GM12878 (cell line): Measurements from ENCODE around the gene INHBB. TPM values are rescaled to one million over a fixed set of nuclear protein-coding genes. Genes with fewer than 3 reads are reported as not detected.
A peak's percentile ranks its signal among the peaks of the same experiment; 100 is the strongest.

ENCODE experiments used
- ATAC-seq: fragments of 200-7000 bp; cut with Tn5 transposase; 3 replicates; pipeline ENCODE4 v1.9.1; 2020; ENCODE audit warnings: mild to moderate bottlenecking, moderate library complexity
- BruUV-seq: library from RNA; stranded (reverse); fragments of 400-500 nt; replicated peaks from 2 replicates; lab custom pipeline; 2021; lab: Mats Ljungman, UMichigan
- CTCF ChIA-PET: fragments of 300-600 bp; sonication (Branson Sonifier 250); formaldehyde crosslinking; extraction: SDS; loops from one replicate; lab custom pipeline; 2021; ENCODE audit warnings: inconsistent platforms; lab: Yijun Ruan, JAX
- POLR2A ChIA-PET: fragments of 350-600 bp; formaldehyde crosslinking; extraction: SDS; loops from one replicate; lab custom pipeline; 2021; ENCODE audit warnings: inconsistent platforms; lab: Charles Lee
- RAD21 ChIA-PET: fragments of 300-600 bp; sonication (Branson Sonifier 250); formaldehyde crosslinking; loops from one replicate; lab custom pipeline; 2023; ENCODE audit warnings: antibody characterized with exemption; ENCODE audit not compliant: unreplicated experiment; lab: Charles Lee
- SMC1A ChIA-PET: fragments of 300-600 bp; sonication (Branson Sonifier 250); formaldehyde crosslinking; loops from one replicate; lab custom pipeline; 2023; ENCODE audit not compliant: unreplicated experiment, uncharacterized antibody; lab: Charles Lee
- DNase-seq: peaks from one replicate; pipeline ENCODE4 v3.0.0-alpha.2; 2011; ENCODE audit warnings: low read depth, low spot score
- FAIRE-seq: peaks from 3 replicates; lab custom pipeline; 2011; peaks lifted over from hg19 to GRCh38; lab: Jason Lieb, UNC
- H2AFZ ChIP-seq: 2 replicates; pipeline ENCODE4 v1.6.0; 2011; ENCODE audit warnings: low read depth, low read length, control low read depth; ENCODE audit not compliant: control insufficient read depth
- H3K27ac ChIP-seq: 2 replicates; pipeline ENCODE4 v1.5.1; 2011; ENCODE audit warnings: control low read depth; ENCODE audit not compliant: control insufficient read depth, insufficient read depth
- H3K27me3 ChIP-seq, 2 experiments: replicated peaks in 1 of 2; 2 replicates each; pipeline versions ENCODE4 v1.6.0 to v1.6.1; 2011; ENCODE audit warnings: low read length in 1 of 2; ENCODE audit not compliant: control insufficient read depth in 2 of 2, insufficient read depth in 2 of 2
- H3K36me3 ChIP-seq, 2 experiments: 2 replicates each; pipeline ENCODE4 v1.5.1; 2011; ENCODE audit warnings: low read length in 1 of 2; ENCODE audit not compliant: control insufficient read depth in 2 of 2, insufficient read depth in 2 of 2
- H3K4me1 ChIP-seq: 2 replicates; pipeline ENCODE4 v1.6.1; 2011; ENCODE audit warnings: mild to moderate bottlenecking, low read length, moderate library complexity, mixed read lengths; ENCODE audit not compliant: control insufficient read depth, insufficient read depth
- H3K4me2 ChIP-seq: 2 replicates; pipeline ENCODE4 v1.6.0; 2011; ENCODE audit warnings: control low read depth; ENCODE audit not compliant: control insufficient read depth, insufficient read depth
- H3K4me3 ChIP-seq: fragments of 200-600 bp; sonication (generic); 2 replicates; pipeline ENCODE4 v1.5.1; 2016
- H3K79me2 ChIP-seq: 2 replicates; pipeline ENCODE4 v1.6.0; 2011; ENCODE audit warnings: low read length; ENCODE audit not compliant: control insufficient read depth, insufficient read depth
- H3K9ac ChIP-seq: 2 replicates; pipeline ENCODE4 v1.8.0; 2011; ENCODE audit warnings: low read length, control low read depth, mixed read lengths; ENCODE audit not compliant: control insufficient read depth, insufficient read depth
- H3K9me3 ChIP-seq: replicated peaks from 3 replicates; pipeline ENCODE4 v1.5.1; 2011; ENCODE audit warnings: mild to moderate bottlenecking, low read length; ENCODE audit not compliant: control insufficient read depth, insufficient read depth
- H4K20me1 ChIP-seq: 2 replicates; pipeline ENCODE4 v1.6.0; 2011; ENCODE audit not compliant: control insufficient read depth, insufficient read depth
- BHLHE40 ChIP-seq, 2 experiments: fragments of 450-650 bp in 1 of 2; IDR thresholded peaks; 2 replicates each; pipeline ENCODE4 v1.6.1; 2011 to 2017; ENCODE audit warnings: low read depth in 2 of 2, borderline replicate concordance in 1 of 2, improper control_type of control experiment in 1 of 2, low read length in 1 of 2, mild to moderate bottlenecking in 1 of 2
- CTCF ChIP-seq, 3 experiments: IDR thresholded peaks in 2 of 3; conservative IDR thresholded peaks in 1 of 3; 2 replicates each; pipeline ENCODE4 v1.5.1; 2011; ENCODE audit warnings: low read depth in 3 of 3, low read length in 3 of 3, mild to moderate bottlenecking in 3 of 3, control low read depth in 2 of 3, moderate library complexity in 2 of 3, inconsistent platforms in 1 of 3, mixed read lengths in 1 of 3; ENCODE audit not compliant: control insufficient read depth in 2 of 3, insufficient read depth in 1 of 3; ENCODE audit errors: extremely low read depth in 1 of 3
- FOXM1 ChIP-seq: IDR thresholded peaks from 2 replicates; pipeline ENCODE4 v1.6.1; 2012; ENCODE audit warnings: low read depth, mild to moderate bottlenecking, inconsistent platforms, low read length, moderate library complexity
- HSF1 ChIP-seq: fragments of 150-350 bp; IDR thresholded peaks from 2 replicates; pipeline ENCODE4 v1.6.1; 2014; ENCODE audit warnings: mild to moderate bottlenecking, low read depth, low read length
- IKZF1 ChIP-seq: fragments of 450-650 bp; conservative IDR thresholded peaks from 2 replicates; pipeline ENCODE4 v1.6.1; 2017; ENCODE audit warnings: antibody characterized with exemption, mild to moderate bottlenecking
- IKZF2 ChIP-seq, 2 experiments: fragments of 450-650 bp; IDR thresholded peaks; 2 replicates each; pipeline ENCODE4 v1.6.1; 2017; ENCODE audit warnings: mild to moderate bottlenecking in 2 of 2, moderate library complexity in 2 of 2
- MTA2 ChIP-seq: fragments of 450-650 bp; IDR thresholded peaks from 2 replicates; pipeline ENCODE4 v1.6.1; 2016; ENCODE audit warnings: low read depth, mild to moderate bottlenecking, moderate library complexity
- NBN ChIP-seq: fragments of 450-650 bp; IDR thresholded peaks from 2 replicates; pipeline ENCODE4 v1.6.1; 2016
- RAD21 ChIP-seq: IDR thresholded peaks from 2 replicates; pipeline ENCODE4 v1.6.1; 2011; ENCODE audit warnings: mild to moderate bottlenecking, low read depth, low read length, moderate library complexity; ENCODE audit not compliant: insufficient read depth
- RB1 ChIP-seq: fragments of 450-650 bp; formaldehyde crosslinking; IDR thresholded peaks from 2 replicates; pipeline ENCODE4 v1.6.1; 2017; ENCODE audit warnings: mild to moderate bottlenecking, borderline replicate concordance
- RELA ChIP-seq: fragments of 450-650 bp; IDR thresholded peaks from 2 replicates; pipeline ENCODE4 v1.8.0; 2014; ENCODE audit warnings: borderline replicate concordance; ENCODE audit not compliant: partially characterized antibody
- SIN3A ChIP-seq: IDR thresholded peaks from 2 replicates; pipeline ENCODE4 v1.6.1; 2012; ENCODE audit warnings: low read depth, low read length, improper control_type of control experiment
- SMARCA5 ChIP-seq: fragments of 450-650 bp; IDR thresholded peaks from 2 replicates; pipeline ENCODE4 v1.6.1; 2017; ENCODE audit warnings: mild to moderate bottlenecking
- SMC3 ChIP-seq: IDR thresholded peaks from 2 replicates; pipeline ENCODE4 v1.6.1; 2011; ENCODE audit warnings: low read length, improper control_type of control experiment, borderline replicate concordance
- SP1 ChIP-seq: IDR thresholded peaks from one replicate; pipeline ENCODE4 v1.6.1; 2011; ENCODE audit warnings: low read depth, low read length
- YY1 ChIP-seq: IDR thresholded peaks from 2 replicates; pipeline ENCODE4 v1.6.1; 2011; ENCODE audit warnings: low read depth, mild to moderate bottlenecking, low read length
- WGBS: methylation state at CpG from one replicate; pipeline ENCODE4 v1.1.6; 2016; ENCODE audit warnings: low lambda C conversion rate; ENCODE audit not compliant: insufficient replicate concordance, insufficient coverage; ENCODE audit errors: missing lambda C conversion rate; 5-methylcytosine and 5-hydroxymethylcytosine counted together
- in situ Hi-C: fragments of 300-500 bp; cut with MboI; formaldehyde crosslinking; loops from 9 replicates; pipeline ENCODE4 v1.14.3; 2018; ENCODE audit warnings: mixed read lengths
- intact Hi-C: fragments of 100-400 bp; cut with micrococcal nuclease; formaldehyde crosslinking; loops from one replicate; pipeline ENCODE4 v1.14.2; 2022; ENCODE audit not compliant: unreplicated experiment
- polyA plus RNA-seq, 11 experiments: library from polyadenylated mRNA; depleted of rRNA in 4 of 11; unstranded in 6 of 11; stranded (reverse) in 5 of 11; fragments of >200 nt; fragmentation: Nextera tagmentation in 4 of 11; fragmentation: Illumina TruSeq in 1 of 11; extraction: Ambion mirVana in 4 of 11; extraction: Trizol in 1 of 11; gene quantifications; 1 replicate in 1 of 11; 2 replicates in 10 of 11; pipeline versions ENCODE4 v1.2.1 to v1.2.3, GENCODE V29; 2011 to 2016; ENCODE audit warnings: inconsistent platforms in 2 of 11, missing spikeins in 2 of 11, low read depth in 1 of 11
- total RNA-seq, 4 experiments: library from RNA; depleted of rRNA in 3 of 4; stranded (reverse); fragments of >200 nt in 3 of 4; fragmentation: Illumina TruSeq in 1 of 4; extraction: Trizol in 1 of 4; gene quantifications; 2 replicates each; pipeline versions ENCODE4 v1.2.1 to v1.2.3, GENCODE V29; 2013 to 2021

Gene INHBB
- total and polyA plus RNA-seq, 10 of the 15 experiments (the other 5 are each of a cell fraction or from before 2014, with no cell fraction given), result 0.05 TPM; not detected in 9

- POLR2A ChIA-PET, result interaction anchor here (0.6 to 1.0 kb wide), 2 partner anchors 58 to 135 kb away, joined by 3 read pairs; no protein-coding TSS in a partner anchor
These were observed 32.9 kb upstream of the INHBB start for GRCh38 chr2:120312860-120313694.

More at GRCh38 chr2:120312860-120313694, 32.9 kb upstream of the INHBB start:
- DNase-seq (peak; percentile 23), FAIRE-seq (peak; percentile 78), ATAC-seq (peak; percentile 72)
- Histone ChIP-seq H3K9me3 (no peaks in the 10 kb centered on the region), H3K4me3 (peak overlapping the region; percentile 47; the same call in 1 of the 2 replicates), H3K4me1 (peaks cover 24% of the 10 kb centered on the region), H3K36me3 (no peaks in the 10 kb centered on the region), H2AFZ (peak overlapping the region; percentile 87), H4K20me1 (no peaks in the 10 kb centered on the region), H3K4me2 (peak overlapping the region; percentile 76), H3K27me3 (0 out of 4 replicates have a peak, but pooled peaks cover 0 to 1% of the 10 kb centered on the region in 2 experiments), H3K9ac (peak overlapping the region; percentile 42), H3K79me2 (no peaks in the 10 kb centered on the region), H3K27ac (no peak overlapping the region)
- intact Hi-C loops, result loop anchor here (1.0 to 10.0 kb wide), 7 partner anchors 60 to 558 kb away; partner anchors contain the start of genes PTPN4 and RALB
- ChIA-PET SMC1A (interaction anchor here (0.7 to 7.4 kb wide), 32 partner anchors 8 to 609 kb away, joined by 3 to 106 read pairs (median 4); no protein-coding TSS in a partner anchor), RAD21 (interaction anchor here (0.6 to 6.0 kb wide), 38 partner anchors 8 to 616 kb away, joined by 3 to 78 read pairs (median 4); partner anchors contain the start of genes RALB and TMEM185B), CTCF (interaction anchor here (0.7 to 7.5 kb wide), 65 partner anchors 9 to 673 kb away, joined by 3 to 148 read pairs (median 4); partner anchors contain the start of genes PTPN4, RALB and TMEM185B)
- no peak for TF ChIP-seq MTA2
- peak; percentile 93 to 97 (median 96) for TF ChIP-seq CTCF (IDR thresholded peaks at IDR 0.05 in 2 of 3, conservative IDR thresholded peaks at IDR 0.05 in 1 of 3; ENCODE audit: control insufficient read depth in 2 of 3, extremely low read depth in 1 of 3, insufficient read depth in 1 of 3, low read depth in 3 of 3, low read length in 3 of 3)
- no peak for TF ChIP-seq HSF1
- TF ChIP-seq RELA, result peak; percentile 37
- peak; percentile 45; the same call in 1 of the 2 replicates for TF ChIP-seq RB1
- TF ChIP-seq NBN, result 0 out of 2 replicates have a peak, but pooled peaks have one; percentile 23
- TF ChIP-seq IKZF2 (IDR thresholded peaks at IDR 0.05), result peak in 1 of 2 experiments; percentile 44; a peak in 1 of 4 replicates
- peak; percentile 89 for TF ChIP-seq SMC3
- TF ChIP-seq YY1, result peak; percentile 69
- peak in 1 of 2 experiments; percentile 5; a peak in 1 of 4 replicates for TF ChIP-seq BHLHE40 (IDR thresholded peaks at IDR 0.05; ENCODE audit: borderline replicate concordance in 1 of 2, low read depth in 2 of 2, low read length in 1 of 2)
- TF ChIP-seq IKZF1, result peak; percentile 34; the same call in 1 of the 2 replicates
- 0 out of 2 replicates have a peak, but pooled peaks have one; percentile 32 for TF ChIP-seq SIN3A
- TF ChIP-seq SMARCA5, result peak; percentile 89
- peak; percentile 95 for TF ChIP-seq RAD21
- peak; percentile 62; the same call in 1 of the 2 replicates for TF ChIP-seq FOXM1
- TF ChIP-seq SP1, result no peak
- WGBS, result 14% methylated on average over 38 of the region's 38 CpGs
- in situ Hi-C loops, result loop anchor here (10.0 kb wide), 1 partner anchor 198 kb away; no protein-coding TSS in a partner anchor
- no TSS peak for BruUV-seq
